ENCODE results near the gene NLRC5. TPM values are rescaled to one million over a fixed set of nuclear protein-coding genes. Genes with fewer than 3 reads are reported as not detected.

The NLRC5 gene
- total and polyA plus RNA-seq, 2 donors (not counting 3 experiments of a cell fraction or from before 2014, with no cell fraction given), result 7.4 to 26.3 TPM

DNA sequence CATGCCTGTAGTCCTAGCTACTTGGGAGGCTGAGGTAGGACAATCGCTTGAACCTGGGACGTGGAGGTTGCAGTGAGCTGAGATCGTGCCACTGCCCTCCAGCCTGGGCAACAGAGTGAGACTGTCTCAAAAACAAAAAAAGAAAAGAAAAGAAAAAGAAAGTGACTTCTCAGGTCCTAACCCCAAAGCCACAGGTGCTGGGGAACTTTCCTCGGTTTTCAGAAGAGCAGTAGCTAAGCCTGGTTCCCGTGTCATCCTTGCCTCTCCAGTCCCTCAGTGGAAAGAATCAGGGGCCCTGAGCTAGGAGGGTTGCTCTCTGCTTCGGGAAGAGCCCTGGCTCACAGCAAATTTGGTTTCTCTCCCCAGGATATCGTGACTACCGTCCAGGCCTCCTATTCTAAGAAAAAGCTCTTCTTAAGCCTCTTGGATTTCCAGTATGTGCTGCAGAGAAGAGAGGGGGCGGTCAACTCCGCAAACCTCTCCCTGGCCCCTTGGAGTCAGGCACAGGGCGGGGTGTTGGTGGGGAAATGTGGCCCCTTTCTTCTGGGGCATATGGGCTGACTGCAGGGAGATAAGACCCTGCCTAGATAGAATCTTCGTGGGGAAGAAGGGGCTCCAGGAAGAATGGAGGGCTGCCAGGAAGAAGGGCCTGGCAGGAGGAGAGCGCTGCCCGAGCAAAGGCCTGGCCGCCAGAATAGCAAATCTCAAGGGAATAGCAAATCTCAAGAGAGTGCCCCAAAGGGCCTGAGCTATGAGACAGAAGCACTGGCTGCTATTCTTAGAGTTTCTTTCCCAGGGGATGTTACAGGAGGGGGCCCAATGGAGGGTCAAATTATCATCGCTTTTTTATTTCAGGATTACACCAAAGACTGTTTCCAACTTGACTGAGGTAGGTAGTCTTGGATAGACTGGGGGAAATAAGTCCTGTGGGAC is 8.3 kb upstream of the NLRC5 start:
- H3K4me3 ChIP-seq (replicated peaks in 1 of 3; ENCODE audit: insufficient read depth in 1 of 3, low read depth in 1 of 3, low read length in 3 of 3), result no peak overlapping the region
- no peaks in the 10 kb centered on the region for H3K79me2 ChIP-seq (ENCODE audit: control insufficient read depth, insufficient read depth, low read length)
- intact Hi-C loops (cut with micrococcal nuclease) (no loop called here), dilution Hi-C loops (cut with MboI; ENCODE audit: extremely low pct_ligation_motif_present, low sequenced_read_pairs) (no loop called here)
- TF ChIP-seq POLR2AphosphoS5 (IDR thresholded peaks at IDR 0.05; ENCODE audit: insufficient read depth, low read depth, low read length), result no peak
- TF ChIP-seq MYC (IDR thresholded peaks at IDR 0.05; ENCODE audit: low read depth, low read length), result no peak
- no TSS peak for BruUV-seq (replicated peaks)
- no peaks in the 10 kb centered on the region for H3K27me3 ChIP-seq (ENCODE audit: control insufficient read depth in 2 of 2, insufficient read depth in 2 of 2, low read length in 2 of 2)
- H3K4me2 ChIP-seq (ENCODE audit: insufficient read depth, low read length), result no peak overlapping the region
- H3K9ac ChIP-seq (replicated peaks; ENCODE audit: extremely low read depth, insufficient read depth, low read length), result no peak overlapping the region
- DNase-seq (ENCODE audit: low read depth, low spot score) (no peak), FAIRE-seq (no peak)
- no peaks in the 10 kb centered on the region for H3K9me3 ChIP-seq (replicated peaks; ENCODE audit: control insufficient read depth, insufficient read depth, low read length)
- no peak overlapping the region for H3K27ac ChIP-seq (ENCODE audit: insufficient read depth, low read depth, low read length)
- ChIA-PET CTCF (interaction anchor here (0.8 to 0.9 kb wide), 2 partner anchors 8 to 16 kb away, joined by 3 read pairs; partner anchors contain the start of gene NLRC5), POLR2A (no interaction called here)
- no peak overlapping the region for H2AFZ ChIP-seq (ENCODE audit: low read depth, low read length)
- no peaks in the 10 kb centered on the region for H3K9me1 ChIP-seq (replicated peaks; ENCODE audit: control insufficient read depth, extremely low read depth, insufficient read depth, low read length)
- no peaks in the 10 kb centered on the region for H3K36me3 ChIP-seq (ENCODE audit: control insufficient read depth in 2 of 2, extremely low read depth in 1 of 2, insufficient read depth in 2 of 2, low read length in 2 of 2)
- peaks cover 2% of the 10 kb centered on the region for H3K4me1 ChIP-seq (ENCODE audit: control insufficient read depth, extremely low read depth, insufficient read depth, low read length)
- no peaks in the 10 kb centered on the region for H4K20me1 ChIP-seq (replicated peaks; ENCODE audit: control insufficient read depth, extremely low read depth, insufficient read depth, low read length)

- no peak overlapping the region for H3K4me3 ChIP-seq (replicated peaks in 1 of 3; ENCODE audit: insufficient read depth in 1 of 3, low read depth in 1 of 3, low read length in 3 of 3)
- H3K27me3 ChIP-seq (ENCODE audit: control insufficient read depth in 2 of 2, insufficient read depth in 2 of 2, low read length in 2 of 2), result no peaks in the 10 kb centered on the region
- BruUV-seq (replicated peaks), result no TSS peak
- intact Hi-C loops (cut with micrococcal nuclease), result no loop called here
- no peak overlapping the region for H3K9ac ChIP-seq (replicated peaks; ENCODE audit: extremely low read depth, insufficient read depth, low read length)
- no peak overlapping the region for H3K27ac ChIP-seq (ENCODE audit: insufficient read depth, low read depth, low read length)
- no peak for DNase-seq (ENCODE audit: low read depth, low spot score)
- no peaks in the 10 kb centered on the region for H4K20me1 ChIP-seq (replicated peaks; ENCODE audit: control insufficient read depth, extremely low read depth, insufficient read depth, low read length)
- ChIA-PET POLR2A (no interaction called here), CTCF (no interaction called here)
- H3K4me2 ChIP-seq (ENCODE audit: insufficient read depth, low read length), result no peak overlapping the region
- H3K9me3 ChIP-seq (replicated peaks; ENCODE audit: control insufficient read depth, insufficient read depth, low read length), result no peaks in the 10 kb centered on the region
- dilution Hi-C loops (cut with MboI; ENCODE audit: extremely low pct_ligation_motif_present, low sequenced_read_pairs), result no loop called here
- no peaks in the 10 kb centered on the region for H3K36me3 ChIP-seq (ENCODE audit: control insufficient read depth in 2 of 2, extremely low read depth in 1 of 2, insufficient read depth in 2 of 2, low read length in 2 of 2)
- no peaks in the 10 kb centered on the region for H3K9me1 ChIP-seq (replicated peaks; ENCODE audit: control insufficient read depth, extremely low read depth, insufficient read depth, low read length)
- FAIRE-seq, result no peak
- no peak overlapping the region for H2AFZ ChIP-seq (ENCODE audit: low read depth, low read length)
- peaks cover 2% of the 10 kb centered on the region for H3K4me1 ChIP-seq (ENCODE audit: control insufficient read depth, extremely low read depth, insufficient read depth, low read length)
- H3K79me2 ChIP-seq (ENCODE audit: control insufficient read depth, insufficient read depth, low read length), result no peaks in the 10 kb centered on the region
- no peak for TF ChIP-seq GATA2 (IDR thresholded peaks at IDR 0.05; ENCODE audit: insufficient read depth, insufficient read length, low read depth, low read length)
- no peak for TF ChIP-seq MAX (IDR thresholded peaks at IDR 0.05; ENCODE audit: insufficient read depth, insufficient read length)
- TF ChIP-seq POLR2A (IDR thresholded peaks at IDR 0.05; ENCODE audit: low read depth, low read length), result no peak
- TF ChIP-seq EZH2 (IDR thresholded peaks at IDR 0.05; ENCODE audit: borderline replicate concordance, low read depth, low read length, severe bottlenecking), result no peak
Measured at GRCh38 chr16:56981729-56982271, 7.6 kb upstream of the NLRC5 start.

Measured in endothelial cell of umbilical vein (primary cell).